ENCODE measurements around the gene DPP10.

DPP10 gene

DNA sequence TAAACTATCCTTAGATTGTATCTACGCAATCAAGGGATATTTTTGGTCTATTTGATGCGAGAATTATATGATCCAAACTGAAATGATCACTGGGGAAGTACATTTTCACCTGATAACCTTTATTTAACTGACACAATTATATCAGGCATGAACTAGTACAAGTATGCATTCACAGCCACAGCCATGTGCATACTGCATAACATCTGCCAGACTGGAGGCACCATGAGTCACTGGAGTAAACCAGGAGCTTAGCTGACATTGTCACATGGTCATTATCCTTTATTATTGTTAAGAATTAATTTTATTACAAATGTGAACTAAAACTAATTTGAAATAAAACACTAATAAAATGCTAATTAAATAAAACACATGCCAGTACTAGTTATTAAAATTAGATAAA lies 1127.1 kb downstream of the DPP10 start:
- no peak for DNase-seq (ENCODE audit: low read depth)

GRCh38 chr2:115572746-115573145 lies 1130.3 kb downstream of the DPP10 start:
- DNase-seq (ENCODE audit: low read depth): no peak

GRCh38 chr2:115573756-115574155 lies 1131.3 kb downstream of the DPP10 start:
- DNase-seq (ENCODE audit: low read depth): no peak

- DNase-seq (ENCODE audit: low read depth): no peak
These were observed 1132.2 kb downstream of the DPP10 start for GRCh38 chr2:115574667-115575066.

DNA sequence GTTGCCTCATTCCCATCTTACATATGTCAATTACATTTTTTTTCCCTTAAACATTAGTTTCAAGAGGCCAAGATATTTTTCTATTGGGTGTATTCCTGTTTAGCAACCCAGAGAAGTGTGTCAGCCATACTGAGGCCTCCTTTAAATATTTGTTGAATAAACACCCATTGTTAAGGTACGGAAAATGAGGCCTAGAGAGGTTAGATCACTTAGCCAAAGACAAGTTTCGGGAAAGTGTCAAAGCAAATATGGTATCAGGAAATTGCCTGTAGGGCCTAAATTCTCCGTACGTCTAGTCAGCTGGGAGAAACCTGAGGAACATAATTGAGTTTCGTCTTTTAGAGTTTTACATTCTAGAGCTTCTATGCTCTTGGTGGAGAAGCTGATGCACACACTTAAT lies 1138.3 kb downstream of the DPP10 start:
- no peak for DNase-seq (ENCODE audit: low read depth)

DNA sequence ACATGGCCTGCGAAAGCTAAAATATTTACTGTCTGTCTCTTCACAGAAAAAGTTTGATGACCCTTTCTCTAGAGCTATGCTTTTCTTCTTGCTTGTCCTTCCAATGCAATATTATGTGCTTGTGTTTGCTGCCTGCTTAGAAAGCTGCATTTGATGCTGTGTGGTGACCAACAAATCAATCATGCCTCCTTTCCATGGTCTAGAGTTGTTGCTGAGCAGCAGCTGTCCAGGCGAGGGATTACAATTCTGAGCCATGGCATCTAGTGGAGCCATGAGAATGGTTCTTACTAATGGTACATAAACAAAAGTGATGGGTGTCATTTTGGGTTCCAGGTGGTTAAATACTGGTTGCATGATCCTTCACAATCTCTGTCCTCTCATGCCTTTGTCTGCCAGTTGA lies 1142.1 kb downstream of the DPP10 start:
- DNase-seq (ENCODE audit: low read depth): no peak

DNA sequence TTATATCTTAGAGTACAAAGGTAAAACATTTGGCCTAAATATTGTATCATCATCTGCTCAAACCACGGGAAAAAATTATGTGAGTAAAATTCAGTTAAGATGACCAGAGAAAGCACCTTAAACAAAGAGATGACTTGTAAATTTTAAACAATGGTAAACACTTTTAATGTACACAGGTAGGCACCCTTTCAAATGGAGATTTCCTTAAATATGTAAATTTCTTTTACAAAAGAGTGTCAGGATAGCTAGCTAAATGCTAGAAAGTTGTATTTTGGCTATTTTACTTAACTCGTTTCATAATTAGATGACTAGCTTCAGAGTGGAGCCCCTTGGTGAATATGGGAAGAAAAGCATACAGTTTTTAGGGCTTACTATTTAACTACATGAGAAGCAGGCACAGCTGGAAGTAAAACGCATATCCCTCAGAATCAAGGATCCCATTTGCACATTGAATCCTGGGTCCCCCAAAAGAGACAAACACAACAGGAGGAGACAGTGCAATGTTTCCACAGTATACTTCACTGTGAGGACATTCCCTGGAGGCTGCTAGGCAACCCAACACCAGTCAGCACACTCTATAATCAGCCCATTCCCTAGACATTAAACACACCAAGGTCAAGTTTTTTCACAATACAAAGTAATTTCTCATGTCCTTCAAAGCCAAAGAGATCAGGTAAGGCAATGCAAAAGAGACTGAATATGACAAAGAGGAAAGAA lies 1154.4 kb downstream of the DPP10 start:
- no peak for DNase-seq (ENCODE audit: low read depth)

GRCh38 chr2:115603285-115603684 lies 1160.8 kb downstream of the DPP10 start:
- DNase-seq (ENCODE audit: low read depth): no peak

- no peak for DNase-seq (ENCODE audit: low read depth)
These were observed 1163.9 kb downstream of the DPP10 start for GRCh38 chr2:115606350-115606749.

DNA sequence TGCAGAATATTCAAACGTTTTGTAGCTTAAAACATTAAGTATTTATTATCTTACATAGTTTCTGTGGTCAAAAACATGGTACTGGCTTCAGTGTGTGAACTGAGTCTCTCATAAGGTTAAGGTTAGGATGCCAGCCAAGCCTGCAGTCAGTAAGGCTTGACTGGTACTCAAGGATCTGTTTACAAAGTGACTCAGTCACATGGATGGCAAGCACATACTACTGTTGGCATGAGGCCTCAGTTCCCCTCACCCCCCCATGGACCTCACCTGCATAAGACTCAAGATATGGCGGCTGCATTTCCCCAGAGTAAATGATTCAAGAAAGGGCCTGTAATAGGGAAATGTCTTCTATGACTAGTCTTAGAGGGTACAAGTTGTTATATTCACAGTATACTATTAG lies 1167.5 kb downstream of the DPP10 start:
- no peak for DNase-seq (ENCODE audit: low read depth)

GRCh38 chr2:115610888-115611287 lies 1168.4 kb downstream of the DPP10 start:
- no peak for DNase-seq (ENCODE audit: low read depth)

DNA sequence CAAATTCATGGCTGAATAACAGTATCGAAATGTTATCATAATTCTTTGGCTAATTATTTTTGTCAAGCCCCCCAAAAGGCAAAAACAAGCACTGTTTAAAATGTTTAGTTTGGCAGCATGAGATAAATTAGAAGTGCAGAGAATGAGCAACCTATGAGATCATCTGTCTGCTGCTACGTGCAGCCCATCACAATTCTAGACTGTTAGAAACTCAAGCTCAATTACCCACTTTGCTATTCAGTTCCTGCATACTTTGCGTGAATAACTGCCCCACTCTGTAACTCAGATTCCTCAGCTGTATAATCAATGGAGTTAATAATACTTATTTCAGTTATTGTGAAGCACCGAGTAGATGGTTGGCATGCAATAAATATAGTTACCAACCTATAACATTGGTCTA lies 1181.9 kb downstream of the DPP10 start:
- no peak for DNase-seq (ENCODE audit: low read depth)

DNA sequence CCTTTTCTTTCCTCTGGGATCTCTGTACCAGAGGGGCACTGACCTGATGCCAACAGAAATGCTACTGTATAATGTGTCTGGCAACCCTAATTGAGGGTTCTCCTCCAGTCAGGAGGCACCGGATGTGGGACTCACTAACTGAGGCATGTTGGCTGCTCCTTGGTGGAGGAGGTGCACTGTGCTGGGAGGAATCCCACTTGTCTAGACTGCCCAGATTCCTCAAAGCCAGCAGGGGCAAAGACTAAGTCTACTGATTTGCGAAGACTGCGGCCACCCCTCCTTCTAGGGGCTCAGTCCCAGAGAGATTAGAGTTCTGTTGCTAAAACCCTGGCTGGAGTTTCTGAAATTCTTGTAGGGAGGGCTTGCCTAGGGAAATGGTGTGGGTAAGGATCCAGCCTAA lies 1192.1 kb downstream of the DPP10 start:
- no peak for DNase-seq (ENCODE audit: low read depth)

DNA sequence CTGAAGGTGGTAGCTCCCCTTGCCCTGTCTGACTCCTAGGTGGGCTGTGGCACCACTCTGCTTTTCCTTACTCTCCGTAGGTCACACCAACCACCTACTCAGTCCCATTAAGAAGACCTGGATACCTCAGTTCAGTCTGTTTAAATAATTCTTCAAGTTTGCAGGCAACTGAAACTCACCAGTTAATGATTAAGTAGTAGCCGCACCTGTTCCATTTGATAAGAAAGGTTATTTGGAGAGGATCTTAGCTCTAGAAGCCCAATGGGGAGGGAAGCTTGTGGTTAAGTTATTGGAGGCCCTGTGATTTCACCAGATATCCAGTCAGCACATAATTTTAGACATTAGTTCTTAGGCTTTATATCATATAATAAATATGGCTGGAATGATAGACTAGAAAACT lies 1193.0 kb downstream of the DPP10 start:
- no peak for DNase-seq (ENCODE audit: low read depth)

GRCh38 chr2:115649731-115650130 lies 1207.3 kb downstream of the DPP10 start:
- no peak for DNase-seq (ENCODE audit: low read depth)

DNA sequence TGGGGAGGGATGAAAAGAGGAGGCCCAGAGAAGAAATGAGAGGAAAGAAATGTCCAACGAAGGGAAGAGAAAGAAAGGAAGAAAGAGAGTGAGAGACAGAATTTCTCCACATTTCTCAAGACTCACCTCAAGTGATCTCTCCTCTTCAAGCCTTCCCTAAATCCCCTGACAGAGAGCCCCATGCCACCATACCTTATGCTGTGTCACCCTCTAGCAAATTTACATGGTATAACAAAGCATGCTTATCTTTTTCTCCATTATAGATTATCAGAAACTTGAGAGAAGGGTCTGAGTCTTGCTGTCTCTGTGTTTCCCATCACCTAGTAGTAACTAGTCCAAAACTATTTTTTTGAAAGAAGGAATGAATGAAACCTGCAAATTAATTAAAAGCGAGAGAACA lies 1208.4 kb downstream of the DPP10 start:
- no peak for DNase-seq (ENCODE audit: low read depth)

DNA sequence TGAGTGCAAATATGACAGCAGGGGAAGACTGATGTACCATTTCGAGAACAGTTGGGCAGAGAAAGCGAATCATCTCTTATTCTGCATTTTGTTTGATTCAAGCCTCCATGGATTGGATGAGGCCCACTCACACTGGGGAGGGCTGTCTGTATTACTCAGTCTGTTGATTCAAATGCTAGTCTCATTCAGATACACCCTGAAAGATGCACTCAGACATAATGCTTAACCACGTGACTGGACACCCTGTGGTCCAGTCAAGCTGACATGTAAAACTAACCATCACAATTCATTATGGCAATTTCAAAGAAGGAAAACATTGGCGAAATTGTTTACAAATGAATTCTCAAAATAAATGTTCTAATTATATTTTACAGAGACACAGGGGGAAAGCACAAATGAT lies 1210.2 kb downstream of the DPP10 start:
- DNase-seq (ENCODE audit: low read depth): no peak

DNA sequence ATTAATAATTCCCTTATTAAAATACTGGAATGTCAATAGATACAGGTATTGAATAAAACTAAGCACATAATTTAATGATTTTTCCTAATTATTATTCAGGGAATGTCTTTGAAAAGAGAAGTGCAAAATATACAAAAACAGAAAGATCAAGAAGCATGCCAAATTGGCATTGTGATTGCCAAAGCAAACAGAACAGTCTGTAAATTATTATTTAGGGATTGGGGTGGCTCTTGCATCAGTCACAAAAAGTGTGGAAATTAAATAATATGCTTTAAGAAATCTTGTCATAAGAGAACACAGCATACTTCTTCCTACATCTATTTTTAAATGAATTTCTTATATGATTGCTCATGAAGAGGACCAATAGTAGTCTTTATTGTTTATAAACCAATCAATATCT lies 1211.9 kb downstream of the DPP10 start:
- DNase-seq (ENCODE audit: low read depth): no peak

GRCh38 chr2:115678129-115678528 lies 1235.7 kb downstream of the DPP10 start:
- DNase-seq (ENCODE audit: low read depth): no peak

DNA sequence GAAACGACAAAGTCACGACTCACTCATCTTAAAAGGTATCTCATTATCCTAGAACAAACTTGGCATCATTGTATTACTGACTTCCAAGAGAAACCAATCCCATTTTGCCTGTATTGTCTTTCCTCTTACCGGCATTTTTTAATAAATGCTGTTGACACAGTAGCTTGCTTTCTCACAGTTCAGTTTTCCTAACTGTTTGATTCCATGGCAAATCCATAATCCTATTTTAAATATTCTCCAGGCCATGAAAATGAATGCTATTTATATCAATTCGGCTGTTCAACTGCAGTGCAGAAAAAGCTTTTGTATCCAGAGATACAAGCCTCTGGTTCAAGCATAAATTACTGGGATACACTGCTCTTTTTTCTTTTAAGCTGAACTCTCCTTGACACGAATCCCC lies 1241.9 kb downstream of the DPP10 start:
- DNase-seq (ENCODE audit: low read depth): no peak

GRCh38 chr2:115691409-115691808 lies 1249.0 kb downstream of the DPP10 start:
- no peak for DNase-seq (ENCODE audit: low read depth)

DNA sequence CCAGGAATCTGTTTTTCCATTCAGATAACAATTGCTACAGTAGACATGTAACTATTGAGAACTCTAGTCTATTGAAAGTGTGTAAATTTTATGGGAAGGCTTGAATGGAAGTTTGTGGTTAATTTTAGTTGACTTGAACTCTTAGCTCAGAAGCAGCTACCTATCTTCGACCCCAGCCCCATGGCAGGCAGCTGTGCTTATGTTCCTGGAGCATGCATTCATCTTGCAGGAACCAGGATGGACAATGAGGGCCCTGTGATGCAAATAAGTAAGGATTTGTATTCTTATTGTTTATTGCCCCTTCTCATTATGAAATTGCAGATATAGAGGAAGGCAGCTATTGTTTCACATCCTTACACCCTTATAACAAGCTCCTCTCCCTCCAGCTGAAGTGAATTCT lies 1252.2 kb downstream of the DPP10 start:
- DNase-seq (ENCODE audit: low read depth): no peak

GRCh38 chr2:115733190-115733775 lies 1290.8 kb downstream of the DPP10 start:
- no peak for DNase-seq (ENCODE audit: low read depth)

- DNase-seq (ENCODE audit: low read depth): no peak
These were observed 1295.7 kb downstream of the DPP10 start for GRCh38 chr2:115738111-115738510.

Measured in activated T-cell treated with anti-CD3 and anti-CD28 coated beads for 48 hours (primary cell).